AG09309 (cell line): ENCODE data around the gene GDNF.

Experiments used
- DNase-seq: peaks from one replicate; pipeline ENCODE4 v3.0.0-alpha.2; 2010; ENCODE audit warnings: low read depth
- H3K4me3 ChIP-seq: 2 replicates; pipeline ENCODE4 v1.5.1; 2011; ENCODE audit warnings: mild to moderate bottlenecking, low read depth, low read length, moderate library complexity; ENCODE audit not compliant: control insufficient read depth
- TF ChIP-seq, protein P1 (sequence below): IDR thresholded peaks from 2 replicates; pipeline ENCODE4 v1.5.1; 2011; ENCODE audit warnings: mild to moderate bottlenecking, low read depth, low read length, inconsistent platforms; ENCODE audit not compliant: insufficient read depth, control insufficient read depth; ENCODE audit errors: missing control alignments

GDNF gene, protein sequence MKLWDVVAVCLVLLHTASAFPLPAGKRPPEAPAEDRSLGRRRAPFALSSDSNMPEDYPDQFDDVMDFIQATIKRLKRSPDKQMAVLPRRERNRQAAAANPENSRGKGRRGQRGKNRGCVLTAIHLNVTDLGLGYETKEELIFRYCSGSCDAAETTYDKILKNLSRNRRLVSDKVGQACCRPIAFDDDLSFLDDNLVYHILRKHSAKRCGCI

DNA sequence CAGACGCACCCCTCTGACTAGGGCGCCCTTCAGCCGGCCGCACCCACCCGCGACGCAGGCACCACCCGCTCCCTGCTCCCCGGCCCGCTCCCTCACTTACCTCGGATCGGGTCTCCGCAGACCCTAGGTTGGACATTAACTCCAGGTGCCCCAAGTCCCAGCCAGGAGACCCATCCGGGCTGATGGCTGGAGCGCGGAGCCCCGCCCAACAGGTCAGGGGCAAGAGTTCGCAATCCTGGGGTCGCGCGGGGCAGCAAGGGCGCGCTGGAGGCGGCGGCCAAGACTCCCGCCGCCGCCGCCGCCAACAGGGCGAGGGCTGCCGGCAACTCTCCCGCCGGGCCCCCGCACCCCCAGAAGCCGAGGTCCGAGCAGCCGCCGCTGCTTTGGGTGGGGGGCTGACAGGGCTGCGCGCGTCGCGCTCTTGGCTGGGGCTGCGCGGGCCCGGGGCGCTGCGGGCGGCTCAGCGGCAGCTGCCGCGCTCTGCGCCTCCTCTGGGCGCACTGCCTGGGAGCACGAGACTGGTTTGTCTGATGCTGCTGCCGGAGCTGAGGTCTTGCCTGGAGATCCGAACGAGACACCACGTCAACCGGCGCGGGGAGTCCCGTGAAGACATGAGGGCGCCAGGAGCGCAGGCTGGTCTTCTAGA lies at the start of gene GDNF:
GDNF (minus strand) TSS at position 635 of the 646 bp plus-strand sequence. CDS start 5,245 bp downstream, outside the sequence.
- DNase-seq = no peak
- peak within 1 kb of the TSS; percentile 93 for H3K4me3 ChIP-seq
- TF ChIP-seq, protein P1, sequence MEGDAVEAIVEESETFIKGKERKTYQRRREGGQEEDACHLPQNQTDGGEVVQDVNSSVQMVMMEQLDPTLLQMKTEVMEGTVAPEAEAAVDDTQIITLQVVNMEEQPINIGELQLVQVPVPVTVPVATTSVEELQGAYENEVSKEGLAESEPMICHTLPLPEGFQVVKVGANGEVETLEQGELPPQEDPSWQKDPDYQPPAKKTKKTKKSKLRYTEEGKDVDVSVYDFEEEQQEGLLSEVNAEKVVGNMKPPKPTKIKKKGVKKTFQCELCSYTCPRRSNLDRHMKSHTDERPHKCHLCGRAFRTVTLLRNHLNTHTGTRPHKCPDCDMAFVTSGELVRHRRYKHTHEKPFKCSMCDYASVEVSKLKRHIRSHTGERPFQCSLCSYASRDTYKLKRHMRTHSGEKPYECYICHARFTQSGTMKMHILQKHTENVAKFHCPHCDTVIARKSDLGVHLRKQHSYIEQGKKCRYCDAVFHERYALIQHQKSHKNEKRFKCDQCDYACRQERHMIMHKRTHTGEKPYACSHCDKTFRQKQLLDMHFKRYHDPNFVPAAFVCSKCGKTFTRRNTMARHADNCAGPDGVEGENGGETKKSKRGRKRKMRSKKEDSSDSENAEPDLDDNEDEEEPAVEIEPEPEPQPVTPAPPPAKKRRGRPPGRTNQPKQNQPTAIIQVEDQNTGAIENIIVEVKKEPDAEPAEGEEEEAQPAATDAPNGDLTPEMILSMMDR = no peak

- no peak overlapping the region for H3K4me3 ChIP-seq
- TF ChIP-seq, protein P1 = no peak
- DNase-seq = no peak
These were observed 48.6 kb upstream of the GDNF start for GRCh38 chr5:37888476-37888875.

GRCh38 chr5:37886242-37886905 lies 46.5 kb upstream of the GDNF start:
- H3K4me3 ChIP-seq = no peak overlapping the region
- TF ChIP-seq, protein P1 = no peak
- no peak for DNase-seq

DNA sequence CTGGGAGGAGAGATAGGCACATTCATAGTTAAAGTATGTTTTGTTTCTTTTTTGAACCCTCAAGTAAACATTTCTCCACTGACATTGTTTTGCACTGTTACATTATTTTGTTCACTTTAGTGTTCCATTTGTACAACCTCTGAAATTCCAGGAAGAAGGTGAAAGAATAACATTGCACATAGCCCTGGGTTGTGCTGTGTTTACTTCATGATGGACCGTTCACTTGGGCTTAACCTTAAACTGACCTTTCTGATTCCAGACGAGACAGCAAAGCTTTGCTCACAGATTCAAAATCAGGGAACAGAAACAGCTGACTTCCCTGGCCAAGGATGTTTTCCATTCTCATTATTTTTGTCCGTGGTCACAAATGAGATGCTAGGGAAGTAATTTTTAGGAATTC lies 42.8 kb upstream of the GDNF start:
- no peak overlapping the region for H3K4me3 ChIP-seq
- TF ChIP-seq, protein P1 = no peak
- DNase-seq = no peak

GRCh38 chr5:37881359-37881758 lies 41.5 kb upstream of the GDNF start:
- TF ChIP-seq, protein P1 = no peak
- H3K4me3 ChIP-seq = no peak overlapping the region
- DNase-seq = no peak

DNA sequence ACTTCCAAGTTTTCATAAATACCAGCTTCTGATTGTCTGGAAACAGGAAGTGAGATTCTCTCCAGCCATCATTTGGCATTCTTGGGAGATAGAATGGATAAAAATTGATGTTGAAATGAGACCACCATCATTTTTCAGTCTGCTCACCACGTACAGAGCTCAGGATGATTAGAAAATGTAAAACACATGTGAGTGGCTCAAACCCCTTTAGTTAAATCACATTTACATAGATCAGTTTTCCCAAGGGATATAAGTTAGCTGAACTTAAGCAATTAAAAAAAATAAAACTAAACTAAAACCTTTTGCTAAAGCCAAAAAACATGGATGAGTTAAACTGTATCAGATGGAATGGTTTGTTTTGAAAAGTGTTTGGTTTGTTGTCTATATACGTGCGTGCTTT lies 37.1 kb upstream of the GDNF start:
- TF ChIP-seq, protein P1 = no peak
- no peak overlapping the region for H3K4me3 ChIP-seq
- no peak for DNase-seq
